Measurements from ENCODE around the gene IL12RB2. TPM values are rescaled to one million over a fixed set of nuclear protein-coding genes. Genes with fewer than 3 reads are reported as not detected.
A peak's percentile ranks its signal among the peaks of the same experiment; 100 is the strongest.
"Not testable (repeated sequence)": the region's sequence is repeated elsewhere in the genome, so short reads cannot be mapped to it uniquely, and the experiment has no call there.

IL12RB2 gene
- total RNA-seq, 3 donors from 2014 or later: 75.9 to 87.4 (median 81.2) TPM

DNA sequence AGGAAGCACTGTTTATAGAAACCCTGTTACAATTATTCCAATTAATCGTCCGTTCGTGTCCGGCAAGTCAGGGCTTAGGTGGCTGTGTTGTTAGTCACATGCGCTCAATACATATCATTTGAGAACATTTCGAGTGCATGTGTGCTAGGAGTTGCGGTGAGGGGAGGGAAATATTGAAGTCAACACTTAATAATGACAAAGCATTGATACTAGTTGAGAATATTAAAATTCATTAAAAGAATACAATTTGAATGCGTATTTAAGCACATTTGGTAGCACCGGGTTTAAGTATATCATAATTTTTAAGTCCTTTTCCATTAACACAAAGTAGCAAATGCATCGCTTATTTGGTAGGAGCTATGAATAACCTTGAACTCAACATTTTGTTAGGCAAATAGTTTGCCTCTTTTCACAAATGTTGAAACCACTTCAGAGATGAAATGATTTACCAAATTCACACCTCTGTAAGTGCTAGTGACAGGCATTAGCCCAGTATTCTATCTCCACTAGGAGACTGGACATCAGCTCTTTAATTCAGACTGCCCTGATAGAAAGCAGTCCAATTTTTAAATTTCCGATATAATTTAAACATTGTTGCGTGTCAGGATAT, 123.6 kb downstream of the IL12RB2 start:
- H3K4me1 Mint-ChIP-seq (ENCODE audit: low read depth): peaks cover 35% of the 10 kb centered on the region
- H3K36me3 Mint-ChIP-seq (ENCODE audit: insufficient read depth): peaks cover 30% of the 10 kb centered on the region
- DNase-seq (no peak), ATAC-seq (no peak)
- H3K9me3 Mint-ChIP-seq: no peaks in the 10 kb centered on the region
- H3K27me3 Mint-ChIP-seq (ENCODE audit: low read depth): no peaks in the 10 kb centered on the region
- peak overlapping the region; percentile 100 for H3K4me3 Mint-ChIP-seq

DNA sequence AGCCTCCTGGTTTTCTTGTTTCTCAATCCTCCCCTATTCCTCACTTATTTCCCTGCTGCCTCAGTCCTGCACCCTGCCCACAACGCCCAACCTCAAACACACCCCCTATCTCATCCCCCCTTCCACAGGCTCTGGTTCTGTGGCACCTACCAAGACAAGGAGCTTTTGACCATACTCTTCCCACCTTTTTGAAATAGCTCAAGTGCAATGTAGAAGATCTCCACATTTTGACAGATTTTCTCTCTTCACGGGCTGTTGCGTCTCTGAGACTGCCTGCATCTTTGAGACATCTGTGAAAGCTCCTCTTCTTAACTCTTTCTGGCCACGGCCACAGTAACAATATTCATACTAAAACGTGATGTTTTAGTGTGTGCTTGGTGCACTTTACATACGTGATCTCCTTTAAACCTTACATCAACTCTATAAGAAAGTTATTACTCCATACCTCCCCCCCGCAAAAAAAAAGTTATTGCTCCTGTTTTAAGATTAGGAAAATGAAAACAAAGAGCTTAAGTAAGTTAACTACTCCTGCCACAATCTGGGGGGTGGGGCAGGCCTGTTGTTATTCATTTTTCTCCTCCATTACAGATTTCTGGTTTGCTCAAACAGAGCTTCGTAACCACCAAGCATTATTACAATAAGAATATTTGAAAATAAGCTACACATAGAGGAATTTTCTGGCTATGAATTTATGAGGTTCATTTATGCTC, 124.4 kb downstream of the IL12RB2 start:
- no peaks in the 10 kb centered on the region for H3K9me3 Mint-ChIP-seq
- H3K27me3 Mint-ChIP-seq (ENCODE audit: low read depth): no peaks in the 10 kb centered on the region
- no peak for DNase-seq
- H3K36me3 Mint-ChIP-seq (ENCODE audit: insufficient read depth): peaks cover 26% of the 10 kb centered on the region
- no peak for ATAC-seq
- peak overlapping the region; percentile 100 for H3K4me3 Mint-ChIP-seq
- H3K4me1 Mint-ChIP-seq (ENCODE audit: low read depth): peaks cover 31% of the 10 kb centered on the region

DNA sequence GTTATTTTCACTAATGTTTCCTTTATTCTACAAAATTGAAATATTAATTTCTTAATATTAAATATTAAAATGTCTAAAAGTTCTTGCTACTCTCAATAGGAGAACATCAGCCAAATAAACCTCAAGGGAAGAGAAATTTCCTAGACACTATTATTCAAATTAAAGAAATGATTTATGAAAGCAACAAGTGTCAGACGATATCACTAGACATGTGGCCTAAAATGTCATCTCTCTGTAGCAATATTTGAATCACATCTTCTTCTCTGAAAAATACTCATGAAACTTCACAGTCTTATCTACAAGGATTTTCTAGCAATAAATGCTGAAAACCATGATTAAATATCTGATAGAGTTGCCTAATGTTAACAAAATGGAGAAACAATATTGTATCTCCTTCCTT, 125.1 kb downstream of the IL12RB2 start:
- Mint-ChIP-seq H3K27me3 (ENCODE audit: low read depth) (no peaks in the 10 kb centered on the region), H3K36me3 (ENCODE audit: insufficient read depth) (peaks cover 19% of the 10 kb centered on the region), H3K4me1 (ENCODE audit: low read depth) (peaks cover 26% of the 10 kb centered on the region), H3K4me3 (peak overlapping the region; percentile 17), H3K9me3 (no peaks in the 10 kb centered on the region)
- no peak for ATAC-seq
- DNase-seq: no peak

GRCh38 chr1:67433837-67434236, 126.2 kb downstream of the IL12RB2 start:
- no peak for ATAC-seq
- no peaks in the 10 kb centered on the region for H3K9me3 Mint-ChIP-seq
- peaks cover 26% of the 10 kb centered on the region for H3K4me1 Mint-ChIP-seq (ENCODE audit: low read depth)
- DNase-seq: no peak
- H3K36me3 Mint-ChIP-seq (ENCODE audit: insufficient read depth): peaks cover 8% of the 10 kb centered on the region
- H3K27me3 Mint-ChIP-seq (ENCODE audit: low read depth): no peaks in the 10 kb centered on the region
- H3K4me3 Mint-ChIP-seq: no peak overlapping the region

DNA sequence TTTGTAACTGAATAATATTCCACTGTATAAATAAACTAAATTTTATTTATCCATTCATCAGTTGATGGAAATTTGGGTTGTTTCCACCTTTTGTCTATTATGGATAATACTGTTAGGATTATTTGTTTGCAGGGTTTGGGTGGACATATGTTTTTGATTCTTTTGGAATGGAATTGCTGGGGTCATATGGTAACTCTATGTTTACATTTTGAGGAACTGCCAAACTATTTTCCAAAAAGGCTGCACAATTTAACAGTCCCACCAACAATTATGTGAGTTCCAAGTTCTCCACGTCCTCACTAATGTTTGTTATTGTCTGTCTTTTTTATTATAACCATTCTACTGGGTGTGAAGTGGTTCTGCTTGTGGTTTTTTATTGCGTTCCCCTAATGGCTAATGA, 126.8 kb downstream of the IL12RB2 start:
- H3K27me3 Mint-ChIP-seq (ENCODE audit: low read depth): no peaks in the 10 kb centered on the region
- H3K36me3 Mint-ChIP-seq (ENCODE audit: insufficient read depth): peaks cover 3% of the 10 kb centered on the region
- H3K4me3 Mint-ChIP-seq: no peak overlapping the region
- DNase-seq: no peak
- ATAC-seq: no peak
- peaks cover 26% of the 10 kb centered on the region for H3K4me1 Mint-ChIP-seq (ENCODE audit: low read depth)
- H3K9me3 Mint-ChIP-seq: no peaks in the 10 kb centered on the region

DNA sequence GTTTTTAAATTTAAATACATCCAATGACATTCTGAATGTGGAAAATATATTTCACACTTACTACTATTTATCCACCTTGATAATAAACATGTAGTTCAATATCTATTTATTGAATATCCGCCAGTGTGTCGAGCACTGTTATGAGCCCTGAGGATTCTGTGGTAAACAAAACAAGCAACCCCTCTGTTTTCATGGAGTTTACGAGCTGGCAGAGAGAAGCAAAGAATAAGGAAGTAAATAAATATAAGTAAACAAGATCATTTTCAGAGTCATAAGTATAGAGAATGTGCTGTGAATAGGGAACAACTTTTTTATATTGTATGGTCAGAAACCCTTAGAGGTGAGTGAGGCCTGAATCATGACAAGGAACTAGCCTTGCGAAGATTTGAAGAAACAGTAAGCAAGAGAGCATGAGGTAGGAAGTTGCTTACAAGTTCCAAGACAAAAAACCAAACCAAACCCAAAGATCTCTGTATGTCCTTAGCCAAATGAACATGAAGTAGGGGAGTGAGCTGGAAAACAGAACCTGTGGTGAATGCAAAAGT, 128.9 kb downstream of the IL12RB2 start:
- H3K36me3 Mint-ChIP-seq (ENCODE audit: insufficient read depth): no peaks in the 10 kb centered on the region
- H3K9me3 Mint-ChIP-seq: no peaks in the 10 kb centered on the region
- no peak for ATAC-seq
- no peak for DNase-seq
- no peak overlapping the region for H3K4me3 Mint-ChIP-seq
- no peaks in the 10 kb centered on the region for H3K27me3 Mint-ChIP-seq (ENCODE audit: low read depth)
- peaks cover 29% of the 10 kb centered on the region for H3K4me1 Mint-ChIP-seq (ENCODE audit: low read depth)

DNA sequence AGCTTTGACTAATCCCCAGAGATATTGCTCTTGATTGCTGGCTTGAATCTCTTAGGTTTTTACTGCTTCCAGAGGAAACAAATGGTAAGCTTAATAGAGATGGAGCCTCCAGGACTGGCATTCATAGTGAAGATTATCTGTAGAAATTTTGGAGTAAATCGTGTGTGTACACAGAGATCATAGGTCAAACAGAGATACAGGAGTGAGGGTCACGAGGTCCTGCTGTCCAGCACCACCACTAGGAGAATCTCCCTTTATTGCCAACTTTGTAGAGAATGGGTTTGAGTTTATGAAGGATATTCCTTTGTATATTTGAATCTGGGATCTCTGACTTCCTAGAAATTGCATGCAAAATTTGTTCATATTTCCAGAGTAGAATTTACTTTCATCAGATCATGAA, 130.3 kb downstream of the IL12RB2 start:
- Mint-ChIP-seq H3K9me3 (no peaks in the 10 kb centered on the region), H3K4me3 (no peak overlapping the region), H3K4me1 (ENCODE audit: low read depth) (peaks cover 23% of the 10 kb centered on the region), H3K36me3 (ENCODE audit: insufficient read depth) (no peaks in the 10 kb centered on the region), H3K27me3 (ENCODE audit: low read depth) (no peaks in the 10 kb centered on the region)
- ATAC-seq: no peak
- no peak for DNase-seq

GRCh38 chr1:67439277-67440029, 131.8 kb downstream of the IL12RB2 start:
- H3K9me3 Mint-ChIP-seq: no peaks in the 10 kb centered on the region
- H3K36me3 Mint-ChIP-seq (ENCODE audit: insufficient read depth): no peaks in the 10 kb centered on the region
- H3K4me1 Mint-ChIP-seq (ENCODE audit: low read depth): peaks cover 13% of the 10 kb centered on the region
- no peak for ATAC-seq
- no peak overlapping the region for H3K4me3 Mint-ChIP-seq
- H3K27me3 Mint-ChIP-seq (ENCODE audit: low read depth): no peaks in the 10 kb centered on the region
- DNase-seq: no peak

GRCh38 chr1:67440339-67440738, 132.7 kb downstream of the IL12RB2 start:
- no peak for ATAC-seq

GRCh38 chr1:67441183-67441582, 133.5 kb downstream of the IL12RB2 start:
- peak; percentile 33 for DNase-seq
- no peak for ATAC-seq
- H3K4me1 Mint-ChIP-seq (ENCODE audit: low read depth): peaks cover 14% of the 10 kb centered on the region
- peak overlapping the region; percentile 57 for H3K4me3 Mint-ChIP-seq
- H3K9me3 Mint-ChIP-seq: no peaks in the 10 kb centered on the region
- no peaks in the 10 kb centered on the region for H3K27me3 Mint-ChIP-seq (ENCODE audit: low read depth)
- H3K36me3 Mint-ChIP-seq (ENCODE audit: insufficient read depth): no peaks in the 10 kb centered on the region

More at GRCh38 chr1:67440339-67440738, 132.7 kb downstream of the IL12RB2 start:
- DNase-seq: no peak
- no peaks in the 10 kb centered on the region for H3K9me3 Mint-ChIP-seq
- no peaks in the 10 kb centered on the region for H3K27me3 Mint-ChIP-seq (ENCODE audit: low read depth)
- no peaks in the 10 kb centered on the region for H3K36me3 Mint-ChIP-seq (ENCODE audit: insufficient read depth)
- no peak overlapping the region for H3K4me3 Mint-ChIP-seq
- H3K4me1 Mint-ChIP-seq (ENCODE audit: low read depth): peaks cover 13% of the 10 kb centered on the region

- H3K4me3 Mint-ChIP-seq: no peak overlapping the region
- ATAC-seq (peak; percentile 88), DNase-seq (no peak)
- no peaks in the 10 kb centered on the region for H3K9me3 Mint-ChIP-seq
- peaks cover 19% of the 10 kb centered on the region for H3K4me1 Mint-ChIP-seq (ENCODE audit: low read depth)
- no peaks in the 10 kb centered on the region for H3K36me3 Mint-ChIP-seq (ENCODE audit: insufficient read depth)
- no peaks in the 10 kb centered on the region for H3K27me3 Mint-ChIP-seq (ENCODE audit: low read depth)
These were observed 134.1 kb downstream of the IL12RB2 start for GRCh38 chr1:67441739-67442281.

GRCh38 chr1:67446014-67446413, 138.3 kb downstream of the IL12RB2 start:
- DNase-seq; H3K27me3 Mint-ChIP-seq (ENCODE audit: low read depth); H3K36me3 Mint-ChIP-seq (ENCODE audit: insufficient read depth); H3K9me3 Mint-ChIP-seq; ATAC-seq; H3K4me3 Mint-ChIP-seq: not testable (repeated sequence)
- H3K4me1 Mint-ChIP-seq (ENCODE audit: low read depth): peaks cover 16% of the 10 kb centered on the region

Data from activated T-cell treated with anti-CD3 and anti-CD28 coated beads, Interleukin-2, amount 50 U/mL, for 4 hours (primary cell).